K562 (cell line): Measurements from ENCODE around the gene PDE4D.

Experiments
- CBFB ChIP-seq: sonication (generic); formaldehyde crosslinking; IDR thresholded peaks from 2 replicates; pipeline ENCODE4 v1.4.0; 2020; ENCODE audit warnings: mild to moderate bottlenecking, missing genetic modification reagents
- EZH2 ChIP-seq: IDR thresholded peaks from 2 replicates; pipeline ENCODE4 v1.6.1; 2012; ENCODE audit warnings: low read depth, mild to moderate bottlenecking, inconsistent platforms, low read length, borderline replicate concordance
- KHSRP ChIP-seq: fragments of 450-650 bp; IDR thresholded peaks from 2 replicates; pipeline ENCODE4 v1.6.1; 2017
- POLR2AphosphoS5 ChIP-seq: IDR thresholded peaks from 2 replicates; pipeline ENCODE4 v1.6.1; 2011; ENCODE audit warnings: mild to moderate bottlenecking, low read depth, low read length, moderate library complexity; ENCODE audit not compliant: control insufficient read depth, insufficient read depth
- RAD21 ChIP-seq, 2 experiments: fragments of 250-450 bp in 1 of 2; fragments of 450-650 bp in 1 of 2; sonication (Bioruptor Pico) in 1 of 2; formaldehyde crosslinking in 1 of 2; IDR thresholded peaks in 1 of 2; conservative IDR thresholded peaks in 1 of 2; 2 replicates each; pipeline versions ENCODE4 v1.4.0 to v1.8.0; 2020 to 2022; ENCODE audit warnings: mild to moderate bottlenecking in 2 of 2, moderate library complexity in 1 of 2
- RFX5 ChIP-seq: IDR thresholded peaks from 2 replicates; pipeline ENCODE4 v1.6.1; 2011; ENCODE audit warnings: low read depth, mild to moderate bottlenecking, improper control_type of control experiment, low read length
- TEAD2 ChIP-seq: fragments of 450-650 bp; IDR thresholded peaks from 2 replicates; pipeline ENCODE4 v1.6.1; 2016; ENCODE audit warnings: missing genetic modification characterization, control low read depth, missing compliant biosample characterization
- TF ChIP-seq, protein P1 (sequence below), 3 experiments: IDR thresholded peaks in 2 of 3; conservative IDR thresholded peaks in 1 of 3; 2 replicates each; pipeline ENCODE4 v1.5.1; 2011 to 2012; ENCODE audit warnings: low read length in 3 of 3, mild to moderate bottlenecking in 3 of 3, control low read depth in 2 of 3, improper control_type of control experiment in 1 of 3, inconsistent platforms in 1 of 3, low read depth in 1 of 3, mixed read lengths in 1 of 3, moderate library complexity in 1 of 3; ENCODE audit not compliant: insufficient read depth in 2 of 3

DNA sequence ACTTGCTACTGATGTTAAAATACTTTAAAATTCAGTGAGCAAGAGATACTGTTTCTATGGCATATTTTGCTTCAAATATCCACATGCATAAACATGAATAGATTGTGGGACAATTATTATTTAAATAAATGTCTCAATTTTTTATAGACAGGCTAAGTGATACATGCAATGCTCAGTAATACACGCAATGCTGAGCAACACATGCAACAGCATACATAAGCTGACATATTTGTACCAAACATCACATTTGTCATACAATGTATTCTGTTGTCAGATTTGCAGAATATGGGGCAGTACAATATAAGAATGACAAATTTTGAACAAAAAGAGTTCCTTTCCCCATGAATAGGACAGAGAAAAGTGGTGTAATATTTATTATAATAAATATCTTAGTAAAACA is 155.5 kb downstream of the PDE4D start:
- no peak for TF ChIP-seq TEAD2 (tag)
- no peak for TF ChIP-seq CBFB
- no peak for TF ChIP-seq RFX5
- TF ChIP-seq EZH2 = no peak
- no peak for TF ChIP-seq RAD21 (CRISPR knock-in tag; conservative IDR thresholded peaks at IDR 0.05 in 1 of 2, IDR thresholded peaks at IDR 0.05 in 1 of 2)
- no peak for TF ChIP-seq POLR2AphosphoS5
- no peak for TF ChIP-seq KHSRP
- TF ChIP-seq, protein P1, sequence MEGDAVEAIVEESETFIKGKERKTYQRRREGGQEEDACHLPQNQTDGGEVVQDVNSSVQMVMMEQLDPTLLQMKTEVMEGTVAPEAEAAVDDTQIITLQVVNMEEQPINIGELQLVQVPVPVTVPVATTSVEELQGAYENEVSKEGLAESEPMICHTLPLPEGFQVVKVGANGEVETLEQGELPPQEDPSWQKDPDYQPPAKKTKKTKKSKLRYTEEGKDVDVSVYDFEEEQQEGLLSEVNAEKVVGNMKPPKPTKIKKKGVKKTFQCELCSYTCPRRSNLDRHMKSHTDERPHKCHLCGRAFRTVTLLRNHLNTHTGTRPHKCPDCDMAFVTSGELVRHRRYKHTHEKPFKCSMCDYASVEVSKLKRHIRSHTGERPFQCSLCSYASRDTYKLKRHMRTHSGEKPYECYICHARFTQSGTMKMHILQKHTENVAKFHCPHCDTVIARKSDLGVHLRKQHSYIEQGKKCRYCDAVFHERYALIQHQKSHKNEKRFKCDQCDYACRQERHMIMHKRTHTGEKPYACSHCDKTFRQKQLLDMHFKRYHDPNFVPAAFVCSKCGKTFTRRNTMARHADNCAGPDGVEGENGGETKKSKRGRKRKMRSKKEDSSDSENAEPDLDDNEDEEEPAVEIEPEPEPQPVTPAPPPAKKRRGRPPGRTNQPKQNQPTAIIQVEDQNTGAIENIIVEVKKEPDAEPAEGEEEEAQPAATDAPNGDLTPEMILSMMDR (IDR thresholded peaks at IDR 0.05 in 2 of 3, conservative IDR thresholded peaks at IDR 0.05 in 1 of 3; ENCODE audit: insufficient read depth in 2 of 3, low read depth in 1 of 3, low read length in 3 of 3) = no peak
